ENCODE measurements around the gene GJA5.

GRCh38 chr1:147807405-147807804 is 47.0 kb upstream of the GJA5 start:
- TF ChIP-seq CTCF (IDR thresholded peaks at IDR 0.05) (no peak), POLR2AphosphoS5 (IDR thresholded peaks at IDR 0.05) (no peak), EP300 (IDR thresholded peaks at IDR 0.05) (no peak)
